Epithelial cell of esophagus (primary cell): ENCODE measurements around the gene WRNIP1.

Experiments
- DNase-seq: peaks from one replicate; pipeline ENCODE4 v3.0.0; 2010; ENCODE audit warnings: low read depth
- H3K4me3 ChIP-seq: 2 replicates; pipeline ENCODE4 v1.5.1; 2011; ENCODE audit warnings: mild to moderate bottlenecking, low read length, control low read depth
- TF ChIP-seq, protein P1 (sequence below): IDR thresholded peaks from 2 replicates; pipeline ENCODE4 v1.5.1; 2011; ENCODE audit warnings: low read depth, mild to moderate bottlenecking, low read length, control low read depth, inconsistent platforms; ENCODE audit not compliant: insufficient read depth; ENCODE audit errors: missing control alignments

Gene WRNIP1

DNA sequence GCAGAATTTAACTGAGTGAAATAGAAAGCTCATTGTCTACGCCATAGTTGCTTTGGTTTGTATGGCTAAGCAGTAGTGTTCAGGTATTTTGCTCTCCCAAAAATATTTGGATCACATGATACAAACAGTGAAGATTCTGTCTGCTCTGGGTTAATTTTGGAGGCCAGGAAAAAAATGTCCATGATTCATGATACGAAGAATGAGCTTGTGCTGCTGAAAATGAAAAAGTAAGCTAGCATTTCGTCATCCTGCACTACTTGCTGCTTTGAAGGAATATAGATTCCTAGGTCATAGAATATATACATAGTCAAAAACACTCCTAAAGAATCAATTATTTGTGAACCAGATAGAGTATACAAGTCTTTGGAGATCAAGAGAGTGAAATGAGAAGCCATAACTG is 8.3 kb downstream of the WRNIP1 start:
- H3K4me3 ChIP-seq: no peak overlapping the region
- no peak for DNase-seq

GRCh38 chr6:2775003-2775402 is 9.8 kb downstream of the WRNIP1 start:
- no peak for DNase-seq
- H3K4me3 ChIP-seq: no peak overlapping the region
- TF ChIP-seq, protein P1, sequence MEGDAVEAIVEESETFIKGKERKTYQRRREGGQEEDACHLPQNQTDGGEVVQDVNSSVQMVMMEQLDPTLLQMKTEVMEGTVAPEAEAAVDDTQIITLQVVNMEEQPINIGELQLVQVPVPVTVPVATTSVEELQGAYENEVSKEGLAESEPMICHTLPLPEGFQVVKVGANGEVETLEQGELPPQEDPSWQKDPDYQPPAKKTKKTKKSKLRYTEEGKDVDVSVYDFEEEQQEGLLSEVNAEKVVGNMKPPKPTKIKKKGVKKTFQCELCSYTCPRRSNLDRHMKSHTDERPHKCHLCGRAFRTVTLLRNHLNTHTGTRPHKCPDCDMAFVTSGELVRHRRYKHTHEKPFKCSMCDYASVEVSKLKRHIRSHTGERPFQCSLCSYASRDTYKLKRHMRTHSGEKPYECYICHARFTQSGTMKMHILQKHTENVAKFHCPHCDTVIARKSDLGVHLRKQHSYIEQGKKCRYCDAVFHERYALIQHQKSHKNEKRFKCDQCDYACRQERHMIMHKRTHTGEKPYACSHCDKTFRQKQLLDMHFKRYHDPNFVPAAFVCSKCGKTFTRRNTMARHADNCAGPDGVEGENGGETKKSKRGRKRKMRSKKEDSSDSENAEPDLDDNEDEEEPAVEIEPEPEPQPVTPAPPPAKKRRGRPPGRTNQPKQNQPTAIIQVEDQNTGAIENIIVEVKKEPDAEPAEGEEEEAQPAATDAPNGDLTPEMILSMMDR: no peak

More for the DNA sequence above, 8.3 kb downstream of the WRNIP1 start:
- TF ChIP-seq, protein P1: no peak

GRCh38 chr6:2777249-2777648 is 12.1 kb downstream of the WRNIP1 start:
- DNase-seq: no peak
- TF ChIP-seq, protein P1: no peak
- no peak overlapping the region for H3K4me3 ChIP-seq

- H3K4me3 ChIP-seq: no peak overlapping the region
- TF ChIP-seq, protein P1: no peak
- no peak for DNase-seq
Measured at GRCh38 chr6:2780102-2780737, 15.0 kb downstream of the WRNIP1 start.

DNA sequence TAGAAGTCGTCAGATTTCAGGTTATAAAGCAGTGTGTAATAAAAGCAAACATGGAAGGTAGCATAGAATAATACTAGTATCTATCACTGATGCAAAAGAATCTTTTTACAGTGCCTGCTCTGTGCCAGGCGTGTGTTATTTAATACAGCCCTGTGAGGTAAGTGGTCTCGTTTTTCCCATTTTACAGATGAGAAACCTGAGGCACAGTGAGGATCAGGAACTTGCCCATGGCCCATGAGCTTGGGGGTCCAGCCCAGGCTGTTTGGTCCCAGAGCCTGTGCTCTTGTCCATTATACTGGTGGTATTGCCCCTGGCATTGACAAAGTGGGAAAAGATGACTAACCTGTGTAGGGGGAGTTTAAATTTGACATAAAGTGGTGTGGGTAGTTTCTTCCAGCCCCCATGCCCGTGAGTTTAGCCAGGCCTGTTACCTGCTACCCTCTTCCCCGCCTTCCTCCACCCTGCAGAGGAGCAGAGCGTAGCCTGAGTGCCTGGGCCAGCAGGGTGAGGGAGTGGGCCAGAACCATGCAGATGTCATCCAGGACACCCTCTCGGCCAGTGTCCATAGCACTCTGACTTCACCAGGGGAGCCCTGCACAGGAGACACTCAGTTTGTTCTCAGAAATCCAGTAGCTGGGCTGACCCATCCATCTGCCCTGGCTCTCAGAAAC is 16.6 kb downstream of the WRNIP1 start:
- TF ChIP-seq, protein P1: no peak
- DNase-seq: no peak
- no peak overlapping the region for H3K4me3 ChIP-seq

DNA sequence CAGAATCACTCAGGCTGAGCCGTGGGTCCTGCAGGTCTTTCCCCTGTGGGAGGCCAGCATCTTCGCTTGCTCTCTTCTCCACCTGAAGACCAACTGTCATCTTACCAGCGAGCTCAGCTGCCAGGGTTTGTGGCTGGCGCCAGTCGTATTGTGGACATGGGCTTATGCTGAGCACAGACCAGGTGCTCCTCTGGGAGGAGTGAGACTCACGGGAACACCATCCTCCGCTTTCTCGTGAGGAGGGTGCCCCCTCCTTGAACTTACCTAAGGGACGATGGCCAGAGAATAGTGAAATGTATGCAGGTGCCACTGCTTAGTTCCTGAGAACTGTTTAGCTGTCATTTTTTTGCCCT is 17.1 kb downstream of the WRNIP1 start:
- H3K4me3 ChIP-seq: no peak overlapping the region
- TF ChIP-seq, protein P1: no peak
- no peak for DNase-seq

DNA sequence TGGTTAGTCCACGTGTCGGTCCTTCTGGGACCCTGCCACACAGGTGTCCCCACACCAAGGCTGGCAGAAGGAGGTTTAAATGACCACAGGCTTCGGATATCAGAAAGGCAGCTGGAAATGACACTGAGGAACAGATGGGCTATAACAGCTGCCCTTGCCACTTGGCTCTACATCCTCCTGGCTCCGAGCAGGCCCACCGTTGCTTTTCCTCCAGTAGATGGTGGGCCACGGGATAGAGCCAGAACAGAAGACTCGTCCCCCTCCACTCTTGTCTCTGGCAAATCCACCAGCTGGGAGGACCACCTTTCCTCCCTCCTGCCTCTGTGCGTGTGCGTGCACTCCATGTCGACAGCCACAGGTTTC is 17.6 kb downstream of the WRNIP1 start:
- TF ChIP-seq, protein P1: no peak
- no peak overlapping the region for H3K4me3 ChIP-seq
- DNase-seq: no peak
